ENCODE measurements around the gene SEH1L.
"Not testable (repeated sequence)": the region's sequence is repeated elsewhere in the genome, so short reads cannot be mapped to it uniquely, and the experiment has no call there.

DNA sequence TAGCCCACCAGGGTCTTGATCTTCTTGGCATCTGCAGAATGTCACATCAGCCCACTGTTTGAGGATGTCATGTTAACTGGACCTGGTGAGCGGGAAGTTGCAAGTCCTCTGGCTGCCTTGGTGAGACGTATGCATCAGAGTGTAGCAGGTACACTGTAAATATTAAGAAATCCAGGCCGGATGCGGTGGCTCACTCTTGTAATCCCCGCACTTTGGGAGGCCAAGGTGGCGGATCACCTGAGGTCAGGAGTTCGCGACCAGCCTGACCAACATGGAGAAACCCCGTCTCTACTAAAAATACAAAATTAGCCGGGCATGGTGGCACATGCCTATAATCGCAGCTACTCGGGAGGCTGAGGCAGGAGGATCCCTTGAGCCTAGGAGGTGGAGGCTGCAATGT is 46.6 kb upstream of the SEH1L start:
- not testable (repeated sequence) for TF ChIP-seq CTCF (IDR thresholded peaks at IDR 0.05); RNF2 (IDR thresholded peaks at IDR 0.05; ENCODE audit: borderline replicate concordance, low read depth); POLR2A (IDR thresholded peaks at IDR 0.05; ENCODE audit: low read length); CHD4 (IDR thresholded peaks at IDR 0.05; ENCODE audit: borderline replicate concordance)
